ENCODE measurements around the gene CNTN3. TPM values are rescaled to one million over a fixed set of nuclear protein-coding genes. Genes with fewer than 3 reads are reported as not detected.

CNTN3 gene
- total and polyA plus RNA-seq, 7 donors, result 0.03 to 0.32 (median 0.06) TPM; not detected in 1

DNA sequence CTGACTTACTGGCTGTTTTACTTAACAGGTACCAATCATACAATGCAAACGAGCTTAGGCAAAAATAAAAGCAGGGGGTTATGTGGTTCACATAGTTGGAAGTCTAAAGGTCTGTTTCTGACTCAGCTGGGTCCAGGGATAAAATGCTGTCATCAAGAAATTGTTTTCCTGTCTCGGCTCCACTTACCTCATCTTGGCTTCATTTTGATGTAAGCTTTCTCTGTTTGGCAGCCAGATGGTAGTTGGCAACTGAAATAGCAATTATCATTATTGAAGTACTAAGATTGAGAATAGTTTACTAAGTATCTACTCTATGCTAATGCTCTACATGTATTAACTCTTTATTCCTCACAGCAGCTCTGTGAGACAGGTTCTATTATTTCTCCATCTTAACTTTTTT, 36.8 kb upstream of the CNTN3 start:
- TF ChIP-seq CTCF (IDR thresholded peaks at IDR 0.05), result no peak
- intact Hi-C loops (cut with DNase I), result no loop called here
- ATAC-seq, result no peak
- 14 to 27% (median 16%) methylated on average over 2 of the region's 2 CpGs for WGBS, 3 donors
- DNase-seq, result no peak
- Histone ChIP-seq H3K36me3 (ENCODE audit: insufficient read depth in 1 of 2, low read depth in 1 of 2) (no peaks in the 10 kb centered on the region), H3K27ac (no peak overlapping the region), H3K4me1 (no peaks in the 10 kb centered on the region), H3K4me3 (no peak overlapping the region), H3K9me3 (no peaks in the 10 kb centered on the region), H3K27me3 (ENCODE audit: insufficient read depth in 3 of 3, low read length in 2 of 3) (no peaks in the 10 kb centered on the region)

DNA sequence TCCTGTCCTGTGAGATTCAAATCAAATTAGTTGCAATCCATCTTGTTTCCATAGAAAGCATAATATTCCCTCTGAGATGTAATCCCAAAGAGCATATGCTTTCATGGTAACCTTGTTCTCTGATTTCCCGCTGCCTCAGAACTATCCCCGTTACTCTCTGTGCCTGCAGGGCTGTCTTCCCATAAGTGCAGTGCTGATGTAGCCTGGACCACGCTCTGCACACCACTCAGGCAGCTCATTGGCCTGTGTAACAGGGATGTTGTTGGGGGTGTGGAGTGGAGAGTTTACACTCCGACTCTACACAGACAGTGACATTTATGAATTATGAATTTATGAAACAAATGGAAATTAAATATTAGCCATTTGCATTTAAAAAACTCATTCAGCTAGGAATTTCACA, 33.6 kb upstream of the CNTN3 start:
- H3K36me3 ChIP-seq (ENCODE audit: insufficient read depth in 1 of 2, low read depth in 1 of 2), result no peaks in the 10 kb centered on the region

DNA sequence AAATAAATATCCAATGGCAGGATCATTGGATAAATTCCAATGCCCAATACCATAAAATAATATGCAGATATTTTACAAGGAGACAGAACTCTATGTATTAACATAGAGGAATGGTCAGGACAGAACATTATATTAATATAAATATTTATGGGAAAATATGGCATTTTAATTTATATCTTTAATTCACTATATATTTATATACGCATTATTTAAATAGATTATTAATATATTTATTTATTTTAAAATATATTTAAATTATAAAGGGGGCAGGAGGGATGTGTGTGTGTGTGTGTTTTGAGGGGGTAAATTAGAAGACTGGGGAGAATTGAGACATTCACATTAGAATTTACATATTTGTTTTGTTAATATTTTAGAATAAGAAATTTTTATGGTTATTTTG, 31.6 kb upstream of the CNTN3 start:
- intact Hi-C loops (cut with DNase I), result no loop called here

More for the DNA sequence above, 33.6 kb upstream of the CNTN3 start:
- intact Hi-C loops (cut with DNase I), result no loop called here
- 80 to 86% (median 84%) methylated on average over 4 of the region's 4 CpGs for WGBS, 3 donors
- no peak overlapping the region for H3K27ac ChIP-seq
- H3K27me3 ChIP-seq (ENCODE audit: insufficient read depth in 3 of 3, low read length in 2 of 3), result no peaks in the 10 kb centered on the region
- H3K4me3 ChIP-seq, result no peak overlapping the region
- H3K9me3 ChIP-seq, result no peaks in the 10 kb centered on the region
- H3K4me1 ChIP-seq, result no peaks in the 10 kb centered on the region
- ATAC-seq (no peak), DNase-seq (no peak)
- no peak for TF ChIP-seq CTCF (IDR thresholded peaks at IDR 0.05)

GRCh38 chr3:74643636-74644035, 29.2 kb upstream of the CNTN3 start:
- WGBS, 3 donors, result 5 to 15% (median 8%) methylated on average over 5 of the region's 5 CpGs
- intact Hi-C loops (cut with DNase I), result no loop called here
- H3K27me3 ChIP-seq (ENCODE audit: insufficient read depth in 3 of 3, low read length in 2 of 3), result no peaks in the 10 kb centered on the region
- H3K27ac ChIP-seq, result no peak overlapping the region
- H3K4me3 ChIP-seq, result no peak overlapping the region
- ATAC-seq (peak in 3 of 4 donors; percentile 73 to 95 (median 84)), DNase-seq (peak; percentile 13 to 64)
- no peaks in the 10 kb centered on the region for H3K4me1 ChIP-seq
- H3K9me3 ChIP-seq, result no peaks in the 10 kb centered on the region
- no peak for TF ChIP-seq CTCF (IDR thresholded peaks at IDR 0.05)
- H3K36me3 ChIP-seq (ENCODE audit: insufficient read depth in 1 of 2, low read depth in 1 of 2), result no peaks in the 10 kb centered on the region

More for the DNA sequence above, 31.6 kb upstream of the CNTN3 start:
- H3K27ac ChIP-seq, result no peak overlapping the region
- 44 to 96% (median 91%) methylated on average over 1 of the region's 1 CpG for WGBS, 3 donors
- no peak overlapping the region for H3K4me3 ChIP-seq
- TF ChIP-seq CTCF (IDR thresholded peaks at IDR 0.05), result no peak
- DNase-seq (no peak), ATAC-seq (no peak)
- H3K27me3 ChIP-seq (ENCODE audit: insufficient read depth in 3 of 3, low read length in 2 of 3), result no peaks in the 10 kb centered on the region
- no peaks in the 10 kb centered on the region for H3K9me3 ChIP-seq
- H3K4me1 ChIP-seq, result no peaks in the 10 kb centered on the region
- H3K36me3 ChIP-seq (ENCODE audit: insufficient read depth in 1 of 2, low read depth in 1 of 2), result no peaks in the 10 kb centered on the region

GRCh38 chr3:74642876-74643275, 28.4 kb upstream of the CNTN3 start:
- H3K36me3 ChIP-seq (ENCODE audit: insufficient read depth in 1 of 2, low read depth in 1 of 2), result no peaks in the 10 kb centered on the region
- no peak for DNase-seq
- no peaks in the 10 kb centered on the region for H3K9me3 ChIP-seq
- H3K27me3 ChIP-seq (ENCODE audit: insufficient read depth in 3 of 3, low read length in 2 of 3), result no peaks in the 10 kb centered on the region
- 66 to 86% (median 73%) methylated on average over 1 of the region's 1 CpG for WGBS, 3 donors
- no peaks in the 10 kb centered on the region for H3K4me1 ChIP-seq
- ATAC-seq, result no peak
- intact Hi-C loops (cut with DNase I), result no loop called here
- no peak overlapping the region for H3K27ac ChIP-seq
- no peak overlapping the region for H3K4me3 ChIP-seq
- no peak for TF ChIP-seq CTCF (IDR thresholded peaks at IDR 0.05)
